Neuronal stem cell (in vitro differentiated cells): ENCODE measurements around the gene BCAP31.

Experiments used
- DNase-seq: peaks from one replicate; pipeline ENCODE4 v3.0.0-alpha.2; 2013; ENCODE audit warnings: low spot score
- H2AFZ ChIP-seq: one replicate; pipeline ENCODE4 v1.6.1; 2013; ENCODE audit warnings: mild to moderate bottlenecking, low read length, inconsistent platforms
- H2AK5ac ChIP-seq: 2 replicates; pipeline ENCODE4 v1.6.1; 2013; ENCODE audit warnings: low read depth, mild to moderate bottlenecking, inconsistent platforms, low read length, moderate library complexity, mixed read lengths
- H2BK120ac ChIP-seq: 2 replicates; pipeline ENCODE4 v1.6.1; 2013; ENCODE audit warnings: low read depth, mild to moderate bottlenecking, inconsistent platforms, low read length, moderate library complexity, mixed read lengths
- H2BK12ac ChIP-seq: one replicate; pipeline ENCODE4 v1.6.1; 2013; ENCODE audit warnings: low read length, inconsistent platforms
- H2BK15ac ChIP-seq: 2 replicates; pipeline ENCODE4 v1.6.1; 2013; ENCODE audit warnings: mild to moderate bottlenecking, low read length, inconsistent platforms, mixed read lengths
- H2BK5ac ChIP-seq: one replicate; pipeline ENCODE4 v1.6.1; 2013; ENCODE audit warnings: inconsistent platforms, mild to moderate bottlenecking, low read length, moderate library complexity
- H3K14ac ChIP-seq: one replicate; pipeline ENCODE4 v1.6.1; 2013; ENCODE audit warnings: low read length, inconsistent platforms
- H3K18ac ChIP-seq: 2 replicates; pipeline ENCODE4 v1.6.1; 2013; ENCODE audit warnings: low read length, inconsistent platforms
- H3K23ac ChIP-seq: 2 replicates; pipeline ENCODE4 v1.6.1; 2013; ENCODE audit warnings: low read depth, mild to moderate bottlenecking, mixed read lengths, low read length, inconsistent platforms; ENCODE audit not compliant: poor library complexity
- H3K27ac ChIP-seq: replicated peaks from 3 replicates; pipeline ENCODE4 v1.5.1; 2013; ENCODE audit warnings: low read length, inconsistent platforms
- H3K27me3 ChIP-seq, 3 experiments: 2 replicates each; pipeline ENCODE4 v1.6.1; 2013; ENCODE audit warnings: low read length in 3 of 3, mild to moderate bottlenecking in 2 of 3, inconsistent platforms in 1 of 3, low read depth in 1 of 3, mixed read lengths in 1 of 3, moderate library complexity in 1 of 3; ENCODE audit not compliant: control insufficient read depth in 3 of 3, insufficient read depth in 3 of 3
- H3K36me3 ChIP-seq, 2 donors: replicated peaks in 1 of 2; 2 replicates each; pipeline ENCODE4 v1.6.1; 2013; ENCODE audit warnings: low read length in 2 of 2; ENCODE audit not compliant: control insufficient read depth in 2 of 2, insufficient read depth in 2 of 2
- H3K4ac ChIP-seq: 2 replicates; pipeline ENCODE4 v1.6.1; 2013; ENCODE audit warnings: inconsistent platforms, mild to moderate bottlenecking, low read length, moderate library complexity
- H3K4me1 ChIP-seq, 2 donors: 1 replicate in 1 of 2; 2 replicates in 1 of 2; pipeline ENCODE4 v1.6.1; 2013; ENCODE audit warnings: low read length in 2 of 2, low read depth in 1 of 2; ENCODE audit not compliant: control insufficient read depth in 2 of 2, insufficient read depth in 1 of 2
- H3K4me2 ChIP-seq: one replicate; pipeline ENCODE4 v1.6.1; 2013; ENCODE audit warnings: mild to moderate bottlenecking, low read length, inconsistent platforms; ENCODE audit not compliant: insufficient read depth, poor library complexity, severe bottlenecking
- H3K4me3 ChIP-seq, 2 donors: 2 replicates each; pipeline ENCODE4 v1.5.1; 2013; ENCODE audit warnings: low read length in 2 of 2, mild to moderate bottlenecking in 2 of 2, inconsistent platforms in 1 of 2, moderate library complexity in 1 of 2
- H3K79me1 ChIP-seq: one replicate; pipeline ENCODE4 v1.6.1; 2013; ENCODE audit warnings: low read depth, mild to moderate bottlenecking, inconsistent platforms, low read length, moderate library complexity
- H3K9ac ChIP-seq: one replicate; pipeline ENCODE4 v1.6.1; 2013; ENCODE audit warnings: mild to moderate bottlenecking, low read depth, low read length, inconsistent platforms; ENCODE audit not compliant: poor library complexity
- H3K9me3 ChIP-seq, 2 donors: replicated peaks in 1 of 2; 2 replicates each; pipeline versions ENCODE3 to v1.6.1; 2013; ENCODE audit warnings: low read length in 2 of 2, mild to moderate bottlenecking in 2 of 2, inconsistent platforms in 1 of 2, low read depth in 1 of 2, mixed read lengths in 1 of 2, moderate library complexity in 1 of 2; ENCODE audit not compliant: control insufficient read depth in 2 of 2, insufficient read depth in 1 of 2
- H4K8ac ChIP-seq: one replicate; pipeline ENCODE4 v1.6.1; 2013; ENCODE audit warnings: low read depth, mild to moderate bottlenecking, inconsistent platforms, low read length, moderate library complexity
- H4K91ac ChIP-seq: one replicate; pipeline ENCODE4 v1.6.1; 2013; ENCODE audit warnings: low read length, low read depth, mild to moderate bottlenecking, inconsistent platforms; ENCODE audit not compliant: poor library complexity
- WGBS, 2 donors: extraction: QIAGEN DNeasy Blood & Tissue Kit; methylation state at CpG; one replicate each; pipeline ENCODE4 v1.1.7; 2013; ENCODE audit warnings: missing lambda C conversion rate in 2 of 2, mixed read lengths in 1 of 2; ENCODE audit not compliant: insufficient read length in 2 of 2, insufficient replicate concordance in 1 of 2; ENCODE audit errors: extremely low coverage in 2 of 2; 5-methylcytosine and 5-hydroxymethylcytosine counted together

Gene BCAP31

GRCh38 chrX:153673428-153674218, 50.6 kb downstream of the BCAP31 start, which contains the start of gene PNCK:
PNCK (minus strand) TSS chrX:153673813; CDS start chrX:153673076, 737 bp downstream.
- peak within 1 kb of the TSS; percentile 44 for H3K9ac ChIP-seq
- no peak within 1 kb of the TSS for H2AFZ ChIP-seq
- peaks cover 0 to 2% (median 0%) of the 10 kb centered on the region in 3 experiments for H3K27me3 ChIP-seq
- no peaks in the 10 kb centered on the region for H3K36me3 ChIP-seq
- H3K4me2 ChIP-seq = peak within 1 kb of the TSS; percentile 66
- H2BK5ac ChIP-seq = peak within 1 kb of the TSS; percentile 66
- no peak within 1 kb of the TSS for H4K91ac ChIP-seq
- no peak for DNase-seq
- H2AK5ac ChIP-seq = peak within 1 kb of the TSS; percentile 56
- peak within 1 kb of the TSS; percentile 81 for H2BK120ac ChIP-seq
- H3K23ac ChIP-seq = no peak within 1 kb of the TSS
- H2BK15ac ChIP-seq = peak within 1 kb of the TSS; percentile 67
- H3K18ac ChIP-seq = peak within 1 kb of the TSS; percentile 91
- peak within 1 kb of the TSS; percentile 58 for H2BK12ac ChIP-seq
- peak within 1 kb of the TSS; percentile 53 for H3K4ac ChIP-seq
- H3K9me3 ChIP-seq = no peaks in the 10 kb centered on the region
- no CpG with 5 or more reads among the region's 98 CpGs for WGBS, 2 donors
- peak within 1 kb of the TSS in 1 of 2 donors; percentile 72 for H3K4me3 ChIP-seq
- H3K14ac ChIP-seq = no peak within 1 kb of the TSS
- H3K4me1 ChIP-seq = peaks cover 3 to 7% of the 10 kb centered on the region in 2 donors
- H4K8ac ChIP-seq = peak within 1 kb of the TSS; percentile 72
- H3K79me1 ChIP-seq = peaks cover 1% of the 10 kb centered on the region
- H3K27ac ChIP-seq = peak within 1 kb of the TSS; percentile 59

GRCh38 chrX:153672531-153673427, 51.4 kb downstream of the BCAP31 start:
- no peaks in the 10 kb centered on the region for H3K36me3 ChIP-seq
- H2AFZ ChIP-seq = no peak overlapping the region
- H3K4me2 ChIP-seq = peak overlapping the region; percentile 66
- peak overlapping the region; percentile 70 for H2AK5ac ChIP-seq
- H2BK12ac ChIP-seq = peak overlapping the region; percentile 90
- no peak overlapping the region for H3K23ac ChIP-seq
- no peak overlapping the region for H3K27ac ChIP-seq
- no peak for DNase-seq
- H3K79me1 ChIP-seq = peaks cover 1% of the 10 kb centered on the region
- H2BK15ac ChIP-seq = peak overlapping the region; percentile 67
- no peak overlapping the region for H4K8ac ChIP-seq
- H4K91ac ChIP-seq = no peak overlapping the region
- no peak overlapping the region for H3K14ac ChIP-seq
- H3K4me3 ChIP-seq = peak overlapping the region in 1 of 2 donors; percentile 68
- peak overlapping the region; percentile 53 for H3K4ac ChIP-seq
- peaks cover 3 to 7% of the 10 kb centered on the region in 2 donors for H3K4me1 ChIP-seq
- H2BK5ac ChIP-seq = peak overlapping the region; percentile 66
- no peaks in the 10 kb centered on the region for H3K9me3 ChIP-seq
- H2BK120ac ChIP-seq = peak overlapping the region; percentile 81
- peak overlapping the region; percentile 44 for H3K9ac ChIP-seq
- peaks cover 0 to 2% (median 0%) of the 10 kb centered on the region in 3 experiments for H3K27me3 ChIP-seq
- WGBS, 2 donors = 100% methylated on average over 2 of the region's 53 CpGs; no CpG with 5 or more reads in 1 of the 2 donors
- H3K18ac ChIP-seq = peak overlapping the region; percentile 89

GRCh38 chrX:153671589-153672530, 52.3 kb downstream of the BCAP31 start:
- no CpG with 5 or more reads among the region's 27 CpGs for WGBS, 2 donors
- no peak overlapping the region for H3K4me2 ChIP-seq
- peak overlapping the region; percentile 90 for H2BK12ac ChIP-seq
- H3K9ac ChIP-seq = no peak overlapping the region
- H4K8ac ChIP-seq = no peak overlapping the region
- no peak for DNase-seq
- no peak overlapping the region for H3K23ac ChIP-seq
- H3K36me3 ChIP-seq = no peaks in the 10 kb centered on the region
- H4K91ac ChIP-seq = no peak overlapping the region
- no peak overlapping the region for H3K14ac ChIP-seq
- H3K27ac ChIP-seq = no peak overlapping the region
- peaks cover 3 to 7% of the 10 kb centered on the region in 2 donors for H3K4me1 ChIP-seq
- no peak overlapping the region for H3K4me3 ChIP-seq
- peak overlapping the region; percentile 89 for H3K18ac ChIP-seq
- no peak overlapping the region for H2BK15ac ChIP-seq
- peak overlapping the region; percentile 24 for H2BK5ac ChIP-seq
- no peak overlapping the region for H3K4ac ChIP-seq
- H2AFZ ChIP-seq = no peak overlapping the region
- H3K79me1 ChIP-seq = peaks cover 1% of the 10 kb centered on the region
- no peaks in the 10 kb centered on the region for H3K9me3 ChIP-seq
- peaks cover 0 to 2% (median 0%) of the 10 kb centered on the region in 3 experiments for H3K27me3 ChIP-seq
- H2BK120ac ChIP-seq = no peak overlapping the region
- H2AK5ac ChIP-seq = peak overlapping the region; percentile 70
